Eye (tissue), 1 donor: ENCODE results near the gene PCBD2.
"Not testable (repeated sequence)": the region's sequence is repeated elsewhere in the genome, so short reads cannot be mapped to it uniquely, and the experiment has no call there.

Experiments
- DNase-seq: peaks from one replicate; pipeline ENCODE4 v3.0.0-alpha.2; 2015

The PCBD2 gene

GRCh38 chr5:134904610-134905245 lies at the start of gene PCBD2:
TSS of gene PCBD2 (plus strand) at chr5:134905131. CDS start at chr5:134905140, 9 bp downstream.
- peak; percentile 95 for DNase-seq

DNA sequence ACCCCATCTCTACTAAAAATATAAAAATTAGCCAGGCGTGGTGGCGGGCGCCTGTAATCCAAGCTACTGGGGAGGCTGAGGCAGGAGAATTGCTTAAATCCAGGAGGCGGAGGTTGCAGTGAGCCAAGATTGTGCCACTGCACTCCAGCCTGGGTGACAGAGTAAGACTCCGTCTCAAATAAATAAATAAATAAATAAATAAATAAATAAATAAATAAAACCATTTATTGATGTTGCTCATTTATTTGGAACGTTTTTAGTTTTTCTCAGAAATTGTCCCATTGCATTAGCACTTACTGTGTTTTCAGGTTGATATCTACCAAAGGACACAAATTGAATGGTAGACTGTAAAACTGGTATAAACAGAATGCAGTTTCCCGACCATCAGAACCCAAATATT lies 48.5 kb upstream of the PCBD2 start:
- not testable (repeated sequence) for DNase-seq

DNA sequence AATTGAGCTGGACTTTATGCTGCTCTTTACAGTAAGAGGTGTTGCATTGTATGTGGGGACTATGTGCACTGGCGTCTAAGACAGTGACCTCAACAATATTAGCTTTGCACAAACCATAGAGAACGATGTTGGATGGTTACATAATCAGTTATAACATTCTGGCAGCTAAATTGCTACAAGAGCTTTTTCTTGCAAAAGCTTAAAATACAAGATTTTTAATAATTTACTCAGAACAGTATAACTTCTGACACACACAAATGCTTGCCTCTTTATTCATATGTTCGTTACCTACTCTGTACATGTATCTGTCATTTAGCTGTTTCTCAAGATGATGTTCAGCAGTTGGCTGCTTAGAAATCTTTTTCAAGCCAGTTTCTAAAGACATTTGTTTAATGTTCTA lies 47.5 kb upstream of the PCBD2 start:
- DNase-seq: no peak

DNA sequence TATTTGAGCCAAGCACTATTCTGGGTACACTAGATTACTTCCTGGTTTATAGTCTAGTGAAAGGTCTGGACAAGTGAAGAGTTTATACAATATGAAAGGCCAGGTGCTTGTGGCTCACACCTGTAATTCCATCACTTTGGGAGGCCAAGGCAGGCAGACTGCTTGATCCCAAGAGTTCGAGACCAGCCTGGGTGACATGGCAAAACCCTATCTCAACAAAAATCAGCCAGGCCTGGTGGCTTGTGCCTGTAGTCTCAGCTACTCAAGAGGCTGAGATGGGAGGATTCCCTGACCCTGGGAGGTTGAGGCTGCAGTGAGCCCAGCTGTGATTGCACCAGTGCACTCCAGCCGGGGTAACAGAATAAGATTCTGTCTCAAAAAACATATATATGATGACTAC lies 40.2 kb upstream of the PCBD2 start:
- DNase-seq: no peak

- no peak for DNase-seq
Measured at GRCh38 chr5:134873494-134873893, 31.4 kb upstream of the PCBD2 start.

DNA sequence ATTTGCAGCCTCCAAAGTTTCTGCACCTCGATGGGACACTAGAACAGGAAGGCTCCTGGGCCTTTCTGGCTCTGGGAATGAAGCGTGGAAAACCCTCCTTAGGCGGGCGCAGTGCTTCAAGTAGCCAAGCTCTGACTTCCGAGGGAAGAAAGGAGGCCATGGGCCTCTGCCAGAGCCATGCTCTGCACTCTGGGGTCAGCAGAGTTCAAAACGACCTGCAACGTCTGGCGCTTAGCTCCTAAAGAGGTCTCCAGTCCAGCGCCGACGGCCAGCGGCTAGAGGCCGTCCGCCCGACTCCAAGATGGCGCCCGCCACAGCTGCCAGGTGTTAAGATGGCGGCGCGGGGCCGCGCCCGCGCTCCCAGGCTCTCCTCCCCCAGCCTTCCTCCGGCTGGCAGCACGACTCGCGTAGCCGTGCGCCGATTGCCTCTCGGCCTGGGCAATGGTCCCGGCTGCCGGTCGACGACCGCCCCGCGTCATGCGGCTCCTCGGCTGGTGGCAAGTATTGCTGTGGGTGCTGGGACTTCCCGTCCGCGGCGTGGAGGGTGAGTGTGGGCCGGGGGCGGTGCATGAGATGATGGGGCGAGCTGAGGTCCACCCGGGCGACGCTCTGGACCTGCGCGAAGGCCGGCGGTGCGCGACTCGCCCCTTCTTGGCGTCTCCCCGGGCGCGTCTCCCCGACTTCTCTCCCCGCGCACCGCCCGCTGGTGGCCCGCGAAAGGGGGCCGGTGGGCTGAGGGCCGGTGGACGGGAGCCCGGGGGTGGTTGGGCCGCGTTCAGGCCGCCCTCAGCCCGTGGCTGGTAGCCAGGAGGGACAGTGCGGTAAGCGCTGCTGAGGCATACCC lies 30.7 kb upstream of the PCBD2 start, which contains the start of gene TXNDC15:
TXNDC15 (plus strand) TSS at position 385 of the 844 bp plus-strand sequence; CDS start at position 442, 57 bp downstream.
- DNase-seq: peak; percentile 95

- peak; percentile 86 for DNase-seq
Measured at GRCh38 chr5:134874831-134875655, 29.9 kb upstream of the PCBD2 start.

- DNase-seq: no peak
Measured at GRCh38 chr5:134877159-134877558, 27.8 kb upstream of the PCBD2 start.

DNA sequence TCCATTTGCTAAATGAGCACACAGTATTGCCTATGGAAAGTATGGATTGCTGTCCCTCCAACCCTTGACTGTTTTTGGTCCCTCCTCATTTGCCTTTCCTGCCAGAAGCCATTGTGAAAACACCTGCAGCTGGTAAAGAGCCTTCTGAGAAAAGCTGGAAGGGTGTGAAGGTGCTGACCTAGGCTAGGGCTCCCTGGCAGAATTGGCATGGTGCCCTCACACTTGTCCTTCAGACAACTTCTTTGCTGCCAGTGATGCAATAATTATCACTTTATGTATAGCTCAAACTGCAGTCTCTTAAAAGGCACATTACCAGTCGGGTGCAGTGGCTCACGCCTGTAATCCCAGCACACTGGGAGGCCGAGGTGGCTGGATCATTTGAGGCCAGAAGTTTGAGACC lies 26.5 kb upstream of the PCBD2 start:
- DNase-seq: no peak

GRCh38 chr5:134879456-134879855 lies 25.5 kb upstream of the PCBD2 start:
- no peak for DNase-seq

GRCh38 chr5:134880937-134881336 lies 24.0 kb upstream of the PCBD2 start:
- peak; percentile 6 for DNase-seq

GRCh38 chr5:134881711-134882110 lies 23.2 kb upstream of the PCBD2 start:
- DNase-seq: not testable (repeated sequence)

DNA sequence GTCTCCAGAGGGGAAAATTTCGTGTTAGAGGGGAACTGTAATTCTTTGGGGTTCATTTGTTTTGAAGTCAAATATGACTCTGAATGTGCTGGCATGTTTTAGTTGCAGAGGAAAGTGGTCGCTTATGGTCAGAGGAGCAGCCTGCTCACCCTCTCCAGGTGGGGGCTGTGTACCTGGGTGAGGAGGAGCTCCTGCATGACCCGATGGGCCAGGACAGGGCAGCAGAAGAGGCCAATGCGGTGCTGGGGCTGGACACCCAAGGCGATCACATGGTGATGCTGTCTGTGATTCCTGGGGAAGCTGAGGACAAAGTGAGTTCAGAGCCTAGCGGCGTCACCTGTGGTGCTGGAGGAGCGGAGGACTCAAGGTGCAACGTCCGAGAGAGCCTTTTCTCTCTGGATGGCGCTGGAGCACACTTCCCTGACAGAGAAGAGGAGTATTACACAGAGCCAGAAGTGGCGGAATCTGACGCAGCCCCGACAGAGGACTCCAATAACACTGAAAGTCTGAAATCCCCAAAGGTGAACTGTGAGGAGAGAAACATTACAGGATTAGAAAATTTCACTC lies 17.3 kb upstream of the PCBD2 start:
- no peak for DNase-seq

GRCh38 chr5:134889335-134889734 lies 15.6 kb upstream of the PCBD2 start:
- DNase-seq: no peak

GRCh38 chr5:134891473-134891872 lies 13.5 kb upstream of the PCBD2 start:
- DNase-seq: no peak

- DNase-seq: no peak
Measured at GRCh38 chr5:134892282-134892681, 12.6 kb upstream of the PCBD2 start.

- no peak for DNase-seq
Measured at GRCh38 chr5:134892926-134893325, 12.0 kb upstream of the PCBD2 start.

DNA sequence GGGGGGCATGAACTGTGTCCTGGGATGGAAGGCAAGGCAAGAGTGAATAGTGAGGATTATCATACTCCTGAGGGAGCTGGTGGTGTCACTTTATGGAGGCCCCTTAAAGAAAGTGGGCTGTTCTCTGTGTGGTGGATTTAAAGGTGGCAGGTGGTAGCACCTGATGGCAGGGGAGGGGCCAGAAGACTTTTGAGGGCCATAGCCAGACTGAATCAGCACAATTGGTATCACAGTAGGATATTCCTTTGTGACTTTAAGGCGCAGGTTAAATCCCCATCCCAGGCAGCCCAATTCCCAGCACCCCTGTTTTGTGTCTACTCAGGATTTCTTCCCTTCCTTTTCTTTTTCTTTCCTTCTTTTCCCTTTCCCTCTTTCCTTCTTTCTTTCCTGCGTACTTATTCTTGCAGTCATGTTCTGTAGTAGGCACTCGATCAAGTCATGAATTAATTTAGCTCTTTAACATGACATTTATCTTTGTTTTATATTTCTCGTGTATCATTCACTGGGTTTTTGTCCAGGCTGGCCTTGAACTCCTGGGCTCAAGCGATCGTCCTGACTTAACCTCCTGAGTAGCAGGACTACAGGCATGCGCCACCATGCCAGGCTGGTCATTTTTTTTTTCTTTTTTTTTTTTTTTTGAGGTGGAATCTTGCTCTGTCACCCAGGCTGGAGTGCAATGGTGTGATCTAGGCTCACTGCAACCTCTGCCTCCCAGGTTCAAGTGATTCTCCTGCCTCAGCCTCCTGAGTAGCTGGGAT lies 11.0 kb upstream of the PCBD2 start:
- DNase-seq: no peak

DNA sequence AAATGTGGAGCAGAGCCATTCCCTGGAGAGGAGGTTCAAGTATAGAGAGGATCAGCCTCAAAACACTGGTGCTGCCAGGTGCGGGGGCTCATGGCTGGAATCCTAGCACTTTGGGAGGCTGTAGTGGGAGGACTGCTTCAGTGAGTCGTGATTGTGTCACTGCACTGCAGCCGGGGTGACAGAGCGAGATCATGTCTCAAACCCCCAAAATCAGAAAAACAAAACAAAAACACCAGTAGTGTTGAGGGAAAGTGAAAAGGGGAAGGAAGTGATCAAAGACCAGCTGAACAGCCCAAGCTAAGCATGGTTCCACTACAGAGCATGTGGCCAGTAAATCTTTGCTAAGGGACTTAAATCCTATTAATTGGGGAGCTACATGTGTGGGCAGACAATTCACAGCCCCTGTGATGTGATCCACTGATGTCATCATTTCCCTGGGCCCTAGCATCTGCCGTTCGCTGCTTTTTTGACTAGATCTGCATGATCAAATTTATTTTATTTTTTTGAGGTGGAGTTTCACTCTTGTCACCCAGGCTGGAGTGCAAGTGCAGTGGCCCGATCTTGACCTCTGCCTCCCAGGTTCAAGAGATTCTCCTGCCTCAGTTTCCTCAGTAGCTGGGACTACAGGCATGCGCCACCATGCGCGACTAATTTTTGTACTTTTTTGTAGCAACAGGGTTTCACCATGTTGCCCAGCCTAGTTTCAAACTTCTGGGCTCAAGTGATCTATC lies 2.7 kb upstream of the PCBD2 start:
- no peak for DNase-seq

GRCh38 chr5:134905246-134905996 lies 490 bp downstream of the PCBD2 start:
- DNase-seq: peak; percentile 92

GRCh38 chr5:134906811-134907210 lies 1.9 kb downstream of the PCBD2 start:
- no peak for DNase-seq
